HL-60 (cell line): ENCODE measurements around the gene GALNT12.

Experiments used
- DNase-seq, 2 experiments: peaks; one replicate each; pipeline ENCODE4 v3.0.0-alpha.2; 2010 to 2020; ENCODE audit warnings: low read depth in 1 of 2, low spot score in 1 of 2
- H3K27ac ChIP-seq: fragments of 250-450 bp; sonication (Bioruptor Pico); replicated peaks from 2 replicates; pipeline ENCODE4 v1.5.1; 2020; ENCODE audit warnings: mild to moderate bottlenecking, moderate library complexity
- H3K27me3 ChIP-seq: fragments of 250-450 bp; sonication (Bioruptor Pico); 2 replicates; pipeline ENCODE4 v1.5.1; 2021; ENCODE audit warnings: mild to moderate bottlenecking, moderate library complexity; ENCODE audit not compliant: insufficient read depth, poor library complexity, severe bottlenecking
- H3K4me3 ChIP-seq: replicated peaks from 2 replicates; pipeline ENCODE4 v1.5.1; 2011; ENCODE audit warnings: mild to moderate bottlenecking, control low read depth, low read length; ENCODE audit not compliant: insufficient read depth
- GABPA ChIP-seq: IDR thresholded peaks from 2 replicates; pipeline ENCODE4 v1.6.1; 2012; ENCODE audit warnings: low read depth
- POLR2AphosphoS5 ChIP-seq: IDR thresholded peaks from 2 replicates; pipeline ENCODE4 v1.6.1; 2012; ENCODE audit warnings: low read depth
- SPI1 ChIP-seq: IDR thresholded peaks from 2 replicates; pipeline ENCODE4 v1.6.1; 2012; ENCODE audit warnings: low read depth, mild to moderate bottlenecking, borderline replicate concordance
- TF ChIP-seq, protein P1 (sequence below): IDR thresholded peaks from one replicate; pipeline ENCODE4 v1.5.1; 2011; ENCODE audit warnings: low read length, control low read depth, inconsistent platforms; ENCODE audit not compliant: insufficient read depth
- TF ChIP-seq, protein P2 (sequence below): IDR thresholded peaks from 2 replicates; pipeline ENCODE4 v1.6.1; 2012; ENCODE audit warnings: low read depth; ENCODE audit not compliant: insufficient replicate concordance

Gene GALNT12

DNA sequence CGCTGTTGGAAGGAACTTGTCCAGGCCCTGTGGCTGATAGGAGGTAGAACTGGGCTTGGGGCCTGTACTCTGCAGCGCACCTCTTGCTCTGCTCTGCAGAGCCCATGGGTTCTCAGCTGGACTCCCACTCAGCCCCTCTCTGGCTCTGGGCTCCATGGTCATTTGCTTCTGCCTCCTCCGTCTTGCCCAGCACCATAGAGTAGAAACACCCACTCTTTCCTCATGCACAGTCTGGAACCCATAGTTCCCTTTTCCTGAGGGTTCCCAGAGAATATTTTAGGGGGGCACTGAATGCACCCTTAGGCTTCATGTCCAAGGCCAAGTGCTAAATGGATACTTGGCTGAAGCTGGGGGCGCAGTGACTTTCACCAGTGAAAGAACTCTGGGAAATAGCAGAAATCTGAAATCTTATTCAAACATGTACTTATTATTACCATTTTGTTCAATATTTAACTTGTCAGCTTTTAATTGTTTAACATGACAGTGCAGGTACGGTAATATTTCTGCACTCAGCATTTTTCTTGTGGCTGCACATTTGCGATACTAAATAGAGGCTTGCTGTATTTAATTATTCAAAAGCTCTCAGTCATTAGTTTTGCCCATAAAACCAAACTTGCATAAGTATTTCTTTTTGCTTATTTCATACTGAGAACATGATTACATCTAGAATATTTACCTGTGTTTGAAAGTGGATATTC is 31.5 kb downstream of the GALNT12 start:
- no peak for DNase-seq
- no peak overlapping the region for H3K27ac ChIP-seq
- H3K4me3 ChIP-seq = no peak overlapping the region
- TF ChIP-seq, protein P1, sequence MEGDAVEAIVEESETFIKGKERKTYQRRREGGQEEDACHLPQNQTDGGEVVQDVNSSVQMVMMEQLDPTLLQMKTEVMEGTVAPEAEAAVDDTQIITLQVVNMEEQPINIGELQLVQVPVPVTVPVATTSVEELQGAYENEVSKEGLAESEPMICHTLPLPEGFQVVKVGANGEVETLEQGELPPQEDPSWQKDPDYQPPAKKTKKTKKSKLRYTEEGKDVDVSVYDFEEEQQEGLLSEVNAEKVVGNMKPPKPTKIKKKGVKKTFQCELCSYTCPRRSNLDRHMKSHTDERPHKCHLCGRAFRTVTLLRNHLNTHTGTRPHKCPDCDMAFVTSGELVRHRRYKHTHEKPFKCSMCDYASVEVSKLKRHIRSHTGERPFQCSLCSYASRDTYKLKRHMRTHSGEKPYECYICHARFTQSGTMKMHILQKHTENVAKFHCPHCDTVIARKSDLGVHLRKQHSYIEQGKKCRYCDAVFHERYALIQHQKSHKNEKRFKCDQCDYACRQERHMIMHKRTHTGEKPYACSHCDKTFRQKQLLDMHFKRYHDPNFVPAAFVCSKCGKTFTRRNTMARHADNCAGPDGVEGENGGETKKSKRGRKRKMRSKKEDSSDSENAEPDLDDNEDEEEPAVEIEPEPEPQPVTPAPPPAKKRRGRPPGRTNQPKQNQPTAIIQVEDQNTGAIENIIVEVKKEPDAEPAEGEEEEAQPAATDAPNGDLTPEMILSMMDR = no peak
- TF ChIP-seq, protein P2, sequence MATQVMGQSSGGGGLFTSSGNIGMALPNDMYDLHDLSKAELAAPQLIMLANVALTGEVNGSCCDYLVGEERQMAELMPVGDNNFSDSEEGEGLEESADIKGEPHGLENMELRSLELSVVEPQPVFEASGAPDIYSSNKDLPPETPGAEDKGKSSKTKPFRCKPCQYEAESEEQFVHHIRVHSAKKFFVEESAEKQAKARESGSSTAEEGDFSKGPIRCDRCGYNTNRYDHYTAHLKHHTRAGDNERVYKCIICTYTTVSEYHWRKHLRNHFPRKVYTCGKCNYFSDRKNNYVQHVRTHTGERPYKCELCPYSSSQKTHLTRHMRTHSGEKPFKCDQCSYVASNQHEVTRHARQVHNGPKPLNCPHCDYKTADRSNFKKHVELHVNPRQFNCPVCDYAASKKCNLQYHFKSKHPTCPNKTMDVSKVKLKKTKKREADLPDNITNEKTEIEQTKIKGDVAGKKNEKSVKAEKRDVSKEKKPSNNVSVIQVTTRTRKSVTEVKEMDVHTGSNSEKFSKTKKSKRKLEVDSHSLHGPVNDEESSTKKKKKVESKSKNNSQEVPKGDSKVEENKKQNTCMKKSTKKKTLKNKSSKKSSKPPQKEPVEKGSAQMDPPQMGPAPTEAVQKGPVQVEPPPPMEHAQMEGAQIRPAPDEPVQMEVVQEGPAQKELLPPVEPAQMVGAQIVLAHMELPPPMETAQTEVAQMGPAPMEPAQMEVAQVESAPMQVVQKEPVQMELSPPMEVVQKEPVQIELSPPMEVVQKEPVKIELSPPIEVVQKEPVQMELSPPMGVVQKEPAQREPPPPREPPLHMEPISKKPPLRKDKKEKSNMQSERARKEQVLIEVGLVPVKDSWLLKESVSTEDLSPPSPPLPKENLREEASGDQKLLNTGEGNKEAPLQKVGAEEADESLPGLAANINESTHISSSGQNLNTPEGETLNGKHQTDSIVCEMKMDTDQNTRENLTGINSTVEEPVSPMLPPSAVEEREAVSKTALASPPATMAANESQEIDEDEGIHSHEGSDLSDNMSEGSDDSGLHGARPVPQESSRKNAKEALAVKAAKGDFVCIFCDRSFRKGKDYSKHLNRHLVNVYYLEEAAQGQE = no peak
- TF ChIP-seq POLR2AphosphoS5 = no peak
- no peak for TF ChIP-seq SPI1
- no peak for TF ChIP-seq GABPA
- peaks cover 3% of the 10 kb centered on the region for H3K27me3 ChIP-seq

DNA sequence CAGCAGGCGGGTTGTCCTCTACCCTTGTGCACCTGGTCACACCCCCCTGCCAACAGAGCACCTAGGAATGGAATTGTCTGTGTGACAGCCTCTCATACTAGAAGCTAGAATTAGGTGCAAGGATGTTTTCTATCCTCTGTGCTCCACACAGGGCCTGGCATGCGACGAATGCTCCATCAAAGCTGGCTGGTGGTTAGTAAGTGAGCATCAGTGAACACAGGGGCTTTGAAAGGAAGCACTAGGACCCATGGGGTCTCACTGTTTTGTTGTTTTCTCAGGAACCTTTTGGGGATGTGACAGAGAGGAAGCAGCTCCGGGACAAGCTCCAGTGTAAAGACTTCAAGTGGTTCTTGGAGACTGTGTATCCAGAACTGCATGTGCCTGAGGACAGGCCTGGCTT is 32.3 kb downstream of the GALNT12 start:
- no peak overlapping the region for H3K4me3 ChIP-seq
- TF ChIP-seq POLR2AphosphoS5 (no peak), SPI1 (no peak), GABPA (no peak)
- TF ChIP-seq, protein P2 = no peak
- TF ChIP-seq, protein P1 = no peak
- no peak for DNase-seq

DNA sequence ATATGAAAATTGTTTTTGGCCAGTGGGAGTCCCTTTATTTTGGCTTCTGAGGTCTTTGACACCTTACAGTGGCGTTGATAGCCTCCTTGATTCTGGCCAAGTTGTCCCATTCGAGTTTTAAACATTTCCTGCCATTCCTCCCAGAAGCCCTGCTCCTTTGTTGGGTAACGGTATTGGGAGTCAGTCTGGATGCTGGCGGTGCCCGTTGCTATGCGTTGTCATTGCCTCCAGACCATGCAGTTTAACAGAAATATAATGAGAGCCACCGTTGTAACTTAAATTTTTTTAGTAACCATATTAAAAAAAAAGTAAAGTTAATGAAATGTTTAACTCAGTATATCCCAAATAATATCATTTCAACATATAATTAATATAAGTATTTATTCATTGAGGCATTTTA is 35.0 kb downstream of the GALNT12 start:
- H3K4me3 ChIP-seq = no peak overlapping the region
- H3K27ac ChIP-seq = no peak overlapping the region
- H3K27me3 ChIP-seq = peaks cover 3% of the 10 kb centered on the region
- no peak for DNase-seq
- no peak for TF ChIP-seq POLR2AphosphoS5
- TF ChIP-seq GABPA = no peak
- TF ChIP-seq, protein P2 = no peak
- TF ChIP-seq, protein P1 = no peak
- no peak for TF ChIP-seq SPI1

More for the DNA sequence above, 32.3 kb downstream of the GALNT12 start:
- Histone ChIP-seq H3K27ac (no peak overlapping the region), H3K27me3 (peaks cover 3% of the 10 kb centered on the region)
